PFSK-1 (cell line): Measurements from ENCODE around the gene ELP5.

Experiments
- POLR2AphosphoS5 ChIP-seq: IDR thresholded peaks from 2 replicates; pipeline ENCODE4 v1.6.1; 2012; ENCODE audit warnings: low read depth, mild to moderate bottlenecking, control low read depth, low read length, moderate library complexity
- TF ChIP-seq, protein P1 (sequence below), 2 experiments: IDR thresholded peaks; 2 replicates each; pipeline versions ENCODE4 v1.6.1 to v1.8.0; 2011 to 2012; ENCODE audit warnings: low read depth in 2 of 2, low read length in 2 of 2, control low read depth in 1 of 2, inconsistent platforms in 1 of 2, mild to moderate bottlenecking in 1 of 2, moderate library complexity in 1 of 2; ENCODE audit not compliant: insufficient read depth in 1 of 2

GRCh38 chr17:7296189-7296861 lies 44.3 kb downstream of the ELP5 start:
- TF ChIP-seq, protein P1, sequence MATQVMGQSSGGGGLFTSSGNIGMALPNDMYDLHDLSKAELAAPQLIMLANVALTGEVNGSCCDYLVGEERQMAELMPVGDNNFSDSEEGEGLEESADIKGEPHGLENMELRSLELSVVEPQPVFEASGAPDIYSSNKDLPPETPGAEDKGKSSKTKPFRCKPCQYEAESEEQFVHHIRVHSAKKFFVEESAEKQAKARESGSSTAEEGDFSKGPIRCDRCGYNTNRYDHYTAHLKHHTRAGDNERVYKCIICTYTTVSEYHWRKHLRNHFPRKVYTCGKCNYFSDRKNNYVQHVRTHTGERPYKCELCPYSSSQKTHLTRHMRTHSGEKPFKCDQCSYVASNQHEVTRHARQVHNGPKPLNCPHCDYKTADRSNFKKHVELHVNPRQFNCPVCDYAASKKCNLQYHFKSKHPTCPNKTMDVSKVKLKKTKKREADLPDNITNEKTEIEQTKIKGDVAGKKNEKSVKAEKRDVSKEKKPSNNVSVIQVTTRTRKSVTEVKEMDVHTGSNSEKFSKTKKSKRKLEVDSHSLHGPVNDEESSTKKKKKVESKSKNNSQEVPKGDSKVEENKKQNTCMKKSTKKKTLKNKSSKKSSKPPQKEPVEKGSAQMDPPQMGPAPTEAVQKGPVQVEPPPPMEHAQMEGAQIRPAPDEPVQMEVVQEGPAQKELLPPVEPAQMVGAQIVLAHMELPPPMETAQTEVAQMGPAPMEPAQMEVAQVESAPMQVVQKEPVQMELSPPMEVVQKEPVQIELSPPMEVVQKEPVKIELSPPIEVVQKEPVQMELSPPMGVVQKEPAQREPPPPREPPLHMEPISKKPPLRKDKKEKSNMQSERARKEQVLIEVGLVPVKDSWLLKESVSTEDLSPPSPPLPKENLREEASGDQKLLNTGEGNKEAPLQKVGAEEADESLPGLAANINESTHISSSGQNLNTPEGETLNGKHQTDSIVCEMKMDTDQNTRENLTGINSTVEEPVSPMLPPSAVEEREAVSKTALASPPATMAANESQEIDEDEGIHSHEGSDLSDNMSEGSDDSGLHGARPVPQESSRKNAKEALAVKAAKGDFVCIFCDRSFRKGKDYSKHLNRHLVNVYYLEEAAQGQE (IDR thresholded peaks at IDR 0.05; ENCODE audit: insufficient read depth in 1 of 2, low read depth in 2 of 2, low read length in 2 of 2) = no peak
- no peak for TF ChIP-seq POLR2AphosphoS5
